Measurements from ENCODE around the gene ZNF630.
"Not testable (repeated sequence)": the region's sequence is repeated elsewhere in the genome, so short reads cannot be mapped to it uniquely, and the experiment has no call there.

DNA sequence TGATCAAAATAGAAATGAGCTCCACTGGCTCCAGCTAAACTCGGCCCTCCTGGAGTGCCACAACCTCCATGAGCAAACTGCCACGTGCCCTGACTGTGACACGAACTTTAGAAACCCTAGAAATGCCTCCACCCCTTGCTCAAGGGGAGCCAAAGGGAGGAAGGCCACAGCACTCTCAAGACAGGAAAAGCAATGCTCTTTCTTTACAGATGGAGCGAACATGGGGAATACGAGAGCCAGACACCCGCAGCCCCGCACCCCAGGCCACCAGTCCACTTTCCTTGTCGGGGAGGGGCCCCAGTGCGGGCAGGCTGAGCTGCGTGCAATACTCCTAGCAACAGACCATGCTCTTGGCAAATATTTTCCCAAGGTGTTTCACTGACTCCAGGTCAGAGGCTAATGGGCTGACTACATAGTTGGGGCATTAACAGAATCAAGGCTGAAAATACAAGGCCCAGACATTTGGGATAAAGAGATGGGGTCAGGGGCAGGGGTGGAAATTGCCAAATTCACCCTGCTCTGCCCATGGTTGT, 40.7 kb downstream of the ZNF630 start:
- TF ChIP-seq, protein P1, sequence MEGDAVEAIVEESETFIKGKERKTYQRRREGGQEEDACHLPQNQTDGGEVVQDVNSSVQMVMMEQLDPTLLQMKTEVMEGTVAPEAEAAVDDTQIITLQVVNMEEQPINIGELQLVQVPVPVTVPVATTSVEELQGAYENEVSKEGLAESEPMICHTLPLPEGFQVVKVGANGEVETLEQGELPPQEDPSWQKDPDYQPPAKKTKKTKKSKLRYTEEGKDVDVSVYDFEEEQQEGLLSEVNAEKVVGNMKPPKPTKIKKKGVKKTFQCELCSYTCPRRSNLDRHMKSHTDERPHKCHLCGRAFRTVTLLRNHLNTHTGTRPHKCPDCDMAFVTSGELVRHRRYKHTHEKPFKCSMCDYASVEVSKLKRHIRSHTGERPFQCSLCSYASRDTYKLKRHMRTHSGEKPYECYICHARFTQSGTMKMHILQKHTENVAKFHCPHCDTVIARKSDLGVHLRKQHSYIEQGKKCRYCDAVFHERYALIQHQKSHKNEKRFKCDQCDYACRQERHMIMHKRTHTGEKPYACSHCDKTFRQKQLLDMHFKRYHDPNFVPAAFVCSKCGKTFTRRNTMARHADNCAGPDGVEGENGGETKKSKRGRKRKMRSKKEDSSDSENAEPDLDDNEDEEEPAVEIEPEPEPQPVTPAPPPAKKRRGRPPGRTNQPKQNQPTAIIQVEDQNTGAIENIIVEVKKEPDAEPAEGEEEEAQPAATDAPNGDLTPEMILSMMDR (conservative IDR thresholded peaks at IDR 0.05; ENCODE audit: low read length) = not testable (repeated sequence)
- TF ChIP-seq EZH2phosphoT487 (IDR thresholded peaks at IDR 0.05; ENCODE audit: borderline replicate concordance) = not testable (repeated sequence)

Measured in Loucy (cell line).